ENCODE data around the gene TANGO2. TPM values are rescaled to one million over a fixed set of nuclear protein-coding genes. Genes with fewer than 3 reads are reported as not detected.

The TANGO2 gene
- total RNA-seq, 1 experiment from 2014 or later: 17.0 TPM

DNA sequence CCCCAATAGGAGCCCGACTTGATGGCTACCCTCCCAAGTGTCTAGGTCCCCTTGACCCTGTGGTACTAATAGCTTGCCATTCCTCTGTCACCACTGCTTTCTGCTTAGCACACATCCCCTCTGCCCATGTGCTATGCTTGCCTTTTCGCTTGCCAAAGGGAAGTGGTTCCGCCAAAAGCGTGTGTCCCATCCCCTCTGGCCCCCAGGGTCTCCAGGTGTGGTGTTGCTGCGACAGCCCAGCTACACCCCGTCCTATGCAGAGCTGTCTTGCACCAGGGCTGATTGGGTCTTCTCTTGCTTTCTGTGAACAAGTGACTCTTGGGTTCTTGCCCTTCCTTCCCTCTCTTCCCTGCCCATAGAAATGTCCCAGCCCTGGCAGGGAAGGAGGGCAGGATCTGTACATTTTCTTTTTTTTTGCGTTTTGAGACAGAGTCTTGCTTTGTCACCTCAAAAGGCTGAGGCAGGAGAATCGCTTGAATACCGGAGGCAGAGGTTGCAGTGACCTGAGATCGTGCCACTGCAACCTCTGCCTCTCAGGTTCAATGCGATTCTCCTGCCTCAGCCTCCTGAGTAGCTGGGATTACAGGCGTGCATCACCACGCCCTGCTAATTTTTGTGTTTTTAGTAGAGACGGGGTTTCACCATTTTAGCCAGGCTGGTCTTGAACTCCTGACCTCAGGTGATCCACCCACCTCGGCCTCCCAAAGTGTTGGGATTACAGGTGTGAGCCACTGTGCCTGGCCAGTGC lies 3.9 kb downstream of the TANGO2 start:
- Histone ChIP-seq H3K27ac (ENCODE audit: low read depth, low read length) (no peak overlapping the region), H2AFZ (ENCODE audit: low read depth, low read length, poor library complexity, severe bottlenecking) (no peak overlapping the region), H3K4me3 (replicated peaks in 1 of 2; ENCODE audit: low read depth in 1 of 2, low read length in 2 of 2) (no peak overlapping the region), H3K27me3 (ENCODE audit: insufficient read depth, low read length) (no peaks in the 10 kb centered on the region), H3K9me2 (ENCODE audit: insufficient read depth) (no peaks in the 10 kb centered on the region), H4K20me1 (ENCODE audit: insufficient read depth) (no peaks in the 10 kb centered on the region), H3K9me3 (ENCODE audit: control insufficient read depth in 1 of 2, insufficient read depth in 1 of 2, low read depth in 1 of 2, low read length in 2 of 2) (no peaks in the 10 kb centered on the region), H3K4me1 (ENCODE audit: control insufficient read depth in 1 of 2, insufficient read depth in 2 of 2, low read length in 2 of 2) (peaks cover 3 to 19% of the 10 kb centered on the region in 2 experiments; a peak in 3 of 4 replicates), H3K79me2 (ENCODE audit: insufficient read depth, low read length) (peaks cover 29% of the 10 kb centered on the region), H3K9ac (ENCODE audit: low read length) (no peak overlapping the region), H3K36me3 (ENCODE audit: control insufficient read depth in 1 of 2, insufficient read depth in 2 of 2, low read length in 2 of 2) (no peaks in the 10 kb centered on the region), H3K4me2 (ENCODE audit: low read length) (no peak overlapping the region)
- no peak for ATAC-seq
- intact Hi-C loops (cut with micrococcal nuclease): no loop called here
- CTCF ChIA-PET: no interaction called here
- no peak for DNase-seq (ENCODE audit: low read depth, low spot score)
- BruUV-seq (replicated peaks): no TSS peak
- POLR2A ChIA-PET: no interaction called here
- TF ChIP-seq TCF7L2 (IDR thresholded peaks at IDR 0.05; ENCODE audit: borderline replicate concordance, extremely low read depth, insufficient read depth, insufficient read length) (no peak), RAD21 (IDR thresholded peaks at IDR 0.05; ENCODE audit: low read depth) (no peak), ZBTB33 (IDR thresholded peaks at IDR 0.05; ENCODE audit: extremely low read depth, insufficient replicate concordance, low read length) (no peak), ATF3 (IDR thresholded peaks at IDR 0.05) (no peak), JUND (IDR thresholded peaks at IDR 0.05) (no peak), EZH2phosphoT487 (IDR thresholded peaks at IDR 0.05; ENCODE audit: borderline replicate concordance) (no peak), EZH2 (IDR thresholded peaks at IDR 0.05) (no peak), ZFX (IDR thresholded peaks at IDR 0.05) (no peak), ELF1 (IDR thresholded peaks at IDR 0.05; ENCODE audit: borderline replicate concordance, low read depth) (no peak), SRF (IDR thresholded peaks at IDR 0.05; ENCODE audit: low read depth) (no peak), FOSL1 (IDR thresholded peaks at IDR 0.05; ENCODE audit: low read depth) (no peak), MAX (IDR thresholded peaks at IDR 0.05) (no peak), CEBPB (IDR thresholded peaks at IDR 0.05; ENCODE audit: low read depth) (no peak)
- TF ChIP-seq, protein P1, sequence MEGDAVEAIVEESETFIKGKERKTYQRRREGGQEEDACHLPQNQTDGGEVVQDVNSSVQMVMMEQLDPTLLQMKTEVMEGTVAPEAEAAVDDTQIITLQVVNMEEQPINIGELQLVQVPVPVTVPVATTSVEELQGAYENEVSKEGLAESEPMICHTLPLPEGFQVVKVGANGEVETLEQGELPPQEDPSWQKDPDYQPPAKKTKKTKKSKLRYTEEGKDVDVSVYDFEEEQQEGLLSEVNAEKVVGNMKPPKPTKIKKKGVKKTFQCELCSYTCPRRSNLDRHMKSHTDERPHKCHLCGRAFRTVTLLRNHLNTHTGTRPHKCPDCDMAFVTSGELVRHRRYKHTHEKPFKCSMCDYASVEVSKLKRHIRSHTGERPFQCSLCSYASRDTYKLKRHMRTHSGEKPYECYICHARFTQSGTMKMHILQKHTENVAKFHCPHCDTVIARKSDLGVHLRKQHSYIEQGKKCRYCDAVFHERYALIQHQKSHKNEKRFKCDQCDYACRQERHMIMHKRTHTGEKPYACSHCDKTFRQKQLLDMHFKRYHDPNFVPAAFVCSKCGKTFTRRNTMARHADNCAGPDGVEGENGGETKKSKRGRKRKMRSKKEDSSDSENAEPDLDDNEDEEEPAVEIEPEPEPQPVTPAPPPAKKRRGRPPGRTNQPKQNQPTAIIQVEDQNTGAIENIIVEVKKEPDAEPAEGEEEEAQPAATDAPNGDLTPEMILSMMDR (IDR thresholded peaks at IDR 0.05 in 2 of 3, conservative IDR thresholded peaks at IDR 0.05 in 1 of 3; ENCODE audit: borderline replicate concordance in 1 of 3, insufficient read depth in 1 of 3, low read depth in 2 of 3, low read length in 2 of 3): no peak
- TF ChIP-seq, protein P2, sequence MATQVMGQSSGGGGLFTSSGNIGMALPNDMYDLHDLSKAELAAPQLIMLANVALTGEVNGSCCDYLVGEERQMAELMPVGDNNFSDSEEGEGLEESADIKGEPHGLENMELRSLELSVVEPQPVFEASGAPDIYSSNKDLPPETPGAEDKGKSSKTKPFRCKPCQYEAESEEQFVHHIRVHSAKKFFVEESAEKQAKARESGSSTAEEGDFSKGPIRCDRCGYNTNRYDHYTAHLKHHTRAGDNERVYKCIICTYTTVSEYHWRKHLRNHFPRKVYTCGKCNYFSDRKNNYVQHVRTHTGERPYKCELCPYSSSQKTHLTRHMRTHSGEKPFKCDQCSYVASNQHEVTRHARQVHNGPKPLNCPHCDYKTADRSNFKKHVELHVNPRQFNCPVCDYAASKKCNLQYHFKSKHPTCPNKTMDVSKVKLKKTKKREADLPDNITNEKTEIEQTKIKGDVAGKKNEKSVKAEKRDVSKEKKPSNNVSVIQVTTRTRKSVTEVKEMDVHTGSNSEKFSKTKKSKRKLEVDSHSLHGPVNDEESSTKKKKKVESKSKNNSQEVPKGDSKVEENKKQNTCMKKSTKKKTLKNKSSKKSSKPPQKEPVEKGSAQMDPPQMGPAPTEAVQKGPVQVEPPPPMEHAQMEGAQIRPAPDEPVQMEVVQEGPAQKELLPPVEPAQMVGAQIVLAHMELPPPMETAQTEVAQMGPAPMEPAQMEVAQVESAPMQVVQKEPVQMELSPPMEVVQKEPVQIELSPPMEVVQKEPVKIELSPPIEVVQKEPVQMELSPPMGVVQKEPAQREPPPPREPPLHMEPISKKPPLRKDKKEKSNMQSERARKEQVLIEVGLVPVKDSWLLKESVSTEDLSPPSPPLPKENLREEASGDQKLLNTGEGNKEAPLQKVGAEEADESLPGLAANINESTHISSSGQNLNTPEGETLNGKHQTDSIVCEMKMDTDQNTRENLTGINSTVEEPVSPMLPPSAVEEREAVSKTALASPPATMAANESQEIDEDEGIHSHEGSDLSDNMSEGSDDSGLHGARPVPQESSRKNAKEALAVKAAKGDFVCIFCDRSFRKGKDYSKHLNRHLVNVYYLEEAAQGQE (IDR thresholded peaks at IDR 0.05; ENCODE audit: low read depth): no peak
- RAD21 ChIA-PET (ENCODE audit: low non-redundant PET in 1 of 2, low total read pairs in 2 of 2, uncharacterized antibody in 2 of 2, unreplicated experiment in 2 of 2): no interaction called here

Data from HCT116 (cell line).